Measurements from ENCODE around the gene EGLN3.

The EGLN3 gene

DNA sequence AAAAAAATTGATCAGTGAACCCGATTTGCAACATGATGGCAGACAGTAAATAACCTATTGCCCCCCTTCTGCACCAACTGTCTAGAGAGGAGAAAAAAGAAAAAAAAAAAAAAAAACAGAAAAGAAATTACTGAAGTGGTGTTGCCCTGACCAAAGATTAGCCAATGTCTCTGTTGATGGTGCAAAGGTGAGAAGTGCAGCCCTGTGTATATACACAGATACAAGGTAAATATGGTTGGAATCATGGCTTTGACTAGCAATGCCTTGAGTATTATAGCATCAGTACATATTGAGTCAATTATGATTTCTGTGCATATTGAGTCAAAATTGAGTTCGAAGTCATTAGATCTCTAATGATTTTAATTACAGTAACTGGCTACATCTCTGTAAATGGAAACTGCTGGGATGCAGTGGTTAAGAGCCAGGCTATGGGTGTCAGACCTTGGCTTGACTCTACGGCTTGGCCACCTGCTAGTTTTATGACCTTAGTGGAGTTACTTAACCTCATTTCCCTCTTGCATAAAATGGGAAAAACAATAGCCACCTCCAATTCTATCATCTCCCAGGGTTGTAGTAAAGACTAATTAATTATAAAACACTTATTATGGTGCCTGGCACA is 51.0 kb downstream of the EGLN3 start:
- no peak overlapping the region for H4K8ac ChIP-seq (ENCODE audit: low read depth, low read length)
- no peak for DNase-seq
- no peaks in the 10 kb centered on the region for H3K27me3 ChIP-seq (ENCODE audit: insufficient read depth, low read length, poor library complexity)
- no peak overlapping the region for H3K23ac ChIP-seq (ENCODE audit: low read length)
- no peaks in the 10 kb centered on the region for H3K79me2 ChIP-seq (ENCODE audit: control insufficient read depth, insufficient read depth, low read length)
- no peak overlapping the region for H2BK5ac ChIP-seq (ENCODE audit: low read length)
- no peak overlapping the region for H3K4me2 ChIP-seq (ENCODE audit: low read length)
- H3K4me3 ChIP-seq (ENCODE audit: low read length) = no peak overlapping the region
- H3K4me1 ChIP-seq (ENCODE audit: control insufficient read depth, low read depth, low read length) = no peaks in the 10 kb centered on the region
- no peak overlapping the region for H2AK5ac ChIP-seq (ENCODE audit: low read length)
- H3K36me3 ChIP-seq (ENCODE audit: control insufficient read depth, insufficient read depth, low read length) = no peaks in the 10 kb centered on the region
- no peaks in the 10 kb centered on the region for H3K79me1 ChIP-seq (ENCODE audit: low read length)
- no peak overlapping the region for H4K5ac ChIP-seq (ENCODE audit: low read length)
- no peak overlapping the region for H2BK15ac ChIP-seq (replicated peaks; ENCODE audit: low read depth)
- H3K56ac ChIP-seq (ENCODE audit: low read length) = no peak overlapping the region
- no CpG with 5 or more reads among the region's 3 CpGs for WGBS (ENCODE audit: extremely low coverage, insufficient coverage, low lambda C conversion rate)
- H3K4ac ChIP-seq (ENCODE audit: low read depth, low read length) = no peak overlapping the region
- H3K18ac ChIP-seq (ENCODE audit: low read length) = no peak overlapping the region
- H2BK120ac ChIP-seq (ENCODE audit: low read depth, low read length) = no peak overlapping the region
- H3K27ac ChIP-seq (ENCODE audit: low read depth, low read length) = no peak overlapping the region
- H3K9ac ChIP-seq (ENCODE audit: low read length) = no peak overlapping the region

DNA sequence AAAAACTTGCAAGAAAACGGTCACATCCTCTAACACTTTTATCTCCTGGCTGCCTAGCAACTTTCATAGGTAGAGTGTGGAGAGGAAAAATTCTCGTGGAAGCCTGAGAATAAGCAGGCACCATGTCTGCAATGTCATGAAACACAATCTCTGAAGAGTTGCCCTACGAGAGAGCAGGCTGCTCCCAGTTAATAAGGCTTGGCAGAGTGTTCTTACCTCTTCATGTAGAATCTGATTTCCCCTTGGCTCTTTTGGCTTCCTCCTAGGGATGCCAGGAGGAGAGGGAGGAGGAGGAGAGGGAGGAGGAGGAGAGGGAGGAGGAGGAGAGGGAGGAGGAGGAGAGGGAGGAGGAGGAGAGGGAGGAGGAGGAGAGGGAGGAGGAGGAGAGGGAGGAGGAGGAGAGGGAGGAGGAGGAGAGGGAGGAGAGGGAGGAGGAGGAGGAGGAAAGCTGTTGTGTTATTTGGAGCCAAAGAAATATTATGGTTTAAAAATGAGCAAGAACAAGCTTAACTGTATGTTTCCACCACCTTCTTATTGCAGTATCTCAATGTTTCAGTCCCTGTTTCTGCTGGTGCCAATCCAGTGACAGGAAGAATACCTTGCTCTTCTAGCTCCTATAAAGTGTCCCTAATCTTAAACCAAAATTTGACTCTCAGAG is 52.9 kb downstream of the EGLN3 start:
- WGBS (ENCODE audit: extremely low coverage, insufficient coverage, low lambda C conversion rate) = no CpG with 5 or more reads among the region's 3 CpGs
- Histone ChIP-seq H4K5ac (ENCODE audit: low read length) (no peak overlapping the region), H4K8ac (ENCODE audit: low read depth, low read length) (no peak overlapping the region), H2BK15ac (replicated peaks; ENCODE audit: low read depth) (no peak overlapping the region), H3K23ac (ENCODE audit: low read length) (no peak overlapping the region), H3K4me1 (ENCODE audit: control insufficient read depth, low read depth, low read length) (no peaks in the 10 kb centered on the region), H3K18ac (ENCODE audit: low read length) (no peak overlapping the region), H2BK5ac (ENCODE audit: low read length) (no peak overlapping the region), H3K27me3 (ENCODE audit: insufficient read depth, low read length, poor library complexity) (no peaks in the 10 kb centered on the region), H3K79me2 (ENCODE audit: control insufficient read depth, insufficient read depth, low read length) (no peaks in the 10 kb centered on the region), H3K4ac (ENCODE audit: low read depth, low read length) (no peak overlapping the region), H3K9ac (ENCODE audit: low read length) (no peak overlapping the region), H3K36me3 (ENCODE audit: control insufficient read depth, insufficient read depth, low read length) (no peaks in the 10 kb centered on the region), H3K79me1 (ENCODE audit: low read length) (no peaks in the 10 kb centered on the region), H3K4me2 (ENCODE audit: low read length) (no peak overlapping the region), H3K4me3 (ENCODE audit: low read length) (no peak overlapping the region), H2AK5ac (ENCODE audit: low read length) (no peak overlapping the region), H3K27ac (ENCODE audit: low read depth, low read length) (no peak overlapping the region), H2BK120ac (ENCODE audit: low read depth, low read length) (no peak overlapping the region), H3K56ac (ENCODE audit: low read length) (no peak overlapping the region)
- DNase-seq = no peak

DNA sequence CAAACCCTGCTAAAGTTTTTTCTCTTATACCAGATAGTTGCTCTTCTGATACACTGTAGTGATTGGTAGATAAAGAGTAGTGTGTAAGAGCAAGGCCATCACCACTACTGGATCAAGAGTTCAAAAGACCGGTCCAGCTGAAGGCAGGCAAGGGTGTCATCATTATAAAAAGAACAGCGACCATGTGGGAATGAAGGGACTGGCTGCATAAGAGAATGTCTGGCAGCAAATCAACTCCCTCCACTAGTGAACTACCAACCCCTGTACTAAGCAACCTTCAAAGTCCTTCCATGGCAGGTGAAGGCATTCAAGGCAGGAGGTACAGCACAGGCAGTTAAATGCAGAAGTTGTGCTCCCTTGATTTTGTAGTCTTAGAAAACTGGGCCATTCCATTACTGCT is 53.5 kb downstream of the EGLN3 start:
- no peaks in the 10 kb centered on the region for H3K36me3 ChIP-seq (ENCODE audit: control insufficient read depth, insufficient read depth, low read length)
- no peak overlapping the region for H3K27ac ChIP-seq (ENCODE audit: low read depth, low read length)
- H3K4me3 ChIP-seq (ENCODE audit: low read length) = no peak overlapping the region
- H4K8ac ChIP-seq (ENCODE audit: low read depth, low read length) = no peak overlapping the region
- H3K18ac ChIP-seq (ENCODE audit: low read length) = no peak overlapping the region
- no CpG with 5 or more reads among the region's 2 CpGs for WGBS (ENCODE audit: extremely low coverage, insufficient coverage, low lambda C conversion rate)
- no peaks in the 10 kb centered on the region for H3K4me1 ChIP-seq (ENCODE audit: control insufficient read depth, low read depth, low read length)
- H3K56ac ChIP-seq (ENCODE audit: low read length) = no peak overlapping the region
- H3K79me2 ChIP-seq (ENCODE audit: control insufficient read depth, insufficient read depth, low read length) = no peaks in the 10 kb centered on the region
- no peak overlapping the region for H2AK5ac ChIP-seq (ENCODE audit: low read length)
- no peak for DNase-seq
- no peaks in the 10 kb centered on the region for H3K79me1 ChIP-seq (ENCODE audit: low read length)
- no peak overlapping the region for H3K4me2 ChIP-seq (ENCODE audit: low read length)
- H4K5ac ChIP-seq (ENCODE audit: low read length) = no peak overlapping the region
- H3K23ac ChIP-seq (ENCODE audit: low read length) = no peak overlapping the region
- H2BK5ac ChIP-seq (ENCODE audit: low read length) = no peak overlapping the region
- no peak overlapping the region for H3K9ac ChIP-seq (ENCODE audit: low read length)
- H2BK15ac ChIP-seq (replicated peaks; ENCODE audit: low read depth) = no peak overlapping the region
- no peak overlapping the region for H3K4ac ChIP-seq (ENCODE audit: low read depth, low read length)
- H3K27me3 ChIP-seq (ENCODE audit: insufficient read depth, low read length, poor library complexity) = no peaks in the 10 kb centered on the region
- no peak overlapping the region for H2BK120ac ChIP-seq (ENCODE audit: low read depth, low read length)

DNA sequence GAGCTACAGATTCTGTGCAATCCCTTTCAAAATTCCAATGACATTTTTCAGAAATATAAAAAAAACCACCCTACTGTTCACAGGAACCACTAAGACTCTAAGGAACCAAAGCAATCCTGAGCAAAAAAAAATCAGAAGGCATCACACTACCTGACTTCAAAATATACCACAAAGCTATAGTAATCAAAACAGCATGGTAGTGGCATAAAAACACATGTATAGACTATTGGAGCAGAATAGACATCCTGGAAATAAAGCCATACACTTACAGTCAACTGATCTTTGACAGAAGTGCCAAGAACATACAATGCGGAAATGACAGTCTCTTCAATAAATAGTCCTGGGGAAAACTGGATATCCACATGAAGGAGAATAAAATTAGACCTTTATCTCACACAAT is 56.5 kb downstream of the EGLN3 start:
- no peak overlapping the region for H3K56ac ChIP-seq (ENCODE audit: low read length)
- no peak overlapping the region for H3K23ac ChIP-seq (ENCODE audit: low read length)
- H3K4me3 ChIP-seq (ENCODE audit: low read length) = no peak overlapping the region
- no peak overlapping the region for H2BK5ac ChIP-seq (ENCODE audit: low read length)
- H3K18ac ChIP-seq (ENCODE audit: low read length) = no peak overlapping the region
- no peak overlapping the region for H4K8ac ChIP-seq (ENCODE audit: low read depth, low read length)
- H3K4ac ChIP-seq (ENCODE audit: low read depth, low read length) = no peak overlapping the region
- no peak overlapping the region for H3K9ac ChIP-seq (ENCODE audit: low read length)
- no peak overlapping the region for H4K5ac ChIP-seq (ENCODE audit: low read length)
- no peak overlapping the region for H2BK15ac ChIP-seq (replicated peaks; ENCODE audit: low read depth)
- H2AK5ac ChIP-seq (ENCODE audit: low read length) = no peak overlapping the region
- H3K4me2 ChIP-seq (ENCODE audit: low read length) = no peak overlapping the region
- no peaks in the 10 kb centered on the region for H3K79me1 ChIP-seq (ENCODE audit: low read length)
- no peak for DNase-seq
- H2BK120ac ChIP-seq (ENCODE audit: low read depth, low read length) = no peak overlapping the region
- no peaks in the 10 kb centered on the region for H3K27me3 ChIP-seq (ENCODE audit: insufficient read depth, low read length, poor library complexity)
- no peaks in the 10 kb centered on the region for H3K79me2 ChIP-seq (ENCODE audit: control insufficient read depth, insufficient read depth, low read length)
- H3K27ac ChIP-seq (ENCODE audit: low read depth, low read length) = no peak overlapping the region
- no peaks in the 10 kb centered on the region for H3K4me1 ChIP-seq (ENCODE audit: control insufficient read depth, low read depth, low read length)
- no peaks in the 10 kb centered on the region for H3K36me3 ChIP-seq (ENCODE audit: control insufficient read depth, insufficient read depth, low read length)
- no CpG with 5 or more reads among the region's 1 CpG for WGBS (ENCODE audit: extremely low coverage, insufficient coverage, low lambda C conversion rate)

DNA sequence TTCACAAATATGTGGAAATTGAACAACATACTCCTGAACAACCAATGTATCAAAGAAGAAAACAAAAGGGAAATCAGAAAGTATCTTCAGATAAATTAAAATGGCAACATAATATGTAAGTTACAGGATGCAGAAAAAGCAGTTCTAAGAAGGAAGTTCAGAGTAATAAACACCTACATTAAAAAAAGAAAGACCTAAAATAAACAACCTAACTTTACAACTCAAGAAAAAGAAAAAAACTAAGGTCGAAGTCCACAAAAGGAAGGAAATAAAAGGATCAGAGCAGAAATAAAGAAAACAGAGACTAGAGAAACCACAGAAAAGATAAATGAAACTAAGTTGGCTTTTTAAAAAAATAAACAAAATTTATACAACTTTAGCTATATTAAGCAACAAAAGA is 59.2 kb downstream of the EGLN3 start:
- WGBS (ENCODE audit: extremely low coverage, insufficient coverage, low lambda C conversion rate) = no CpG with 5 or more reads among the region's 1 CpG
- DNase-seq = no peak
- Histone ChIP-seq H3K4me2 (ENCODE audit: low read length) (no peak overlapping the region), H3K4me1 (ENCODE audit: control insufficient read depth, low read depth, low read length) (no peaks in the 10 kb centered on the region), H4K5ac (ENCODE audit: low read length) (no peak overlapping the region), H3K79me2 (ENCODE audit: control insufficient read depth, insufficient read depth, low read length) (no peaks in the 10 kb centered on the region), H3K23ac (ENCODE audit: low read length) (no peak overlapping the region), H3K36me3 (ENCODE audit: control insufficient read depth, insufficient read depth, low read length) (no peaks in the 10 kb centered on the region), H3K79me1 (ENCODE audit: low read length) (no peaks in the 10 kb centered on the region), H3K4me3 (ENCODE audit: low read length) (no peak overlapping the region), H3K9ac (ENCODE audit: low read length) (no peak overlapping the region), H3K4ac (ENCODE audit: low read depth, low read length) (no peak overlapping the region), H3K18ac (ENCODE audit: low read length) (no peak overlapping the region), H3K27me3 (ENCODE audit: insufficient read depth, low read length, poor library complexity) (no peaks in the 10 kb centered on the region), H3K56ac (ENCODE audit: low read length) (no peak overlapping the region), H2BK15ac (replicated peaks; ENCODE audit: low read depth) (no peak overlapping the region), H2BK5ac (ENCODE audit: low read length) (no peak overlapping the region), H3K27ac (ENCODE audit: low read depth, low read length) (no peak overlapping the region), H2BK120ac (ENCODE audit: low read depth, low read length) (no peak overlapping the region), H2AK5ac (ENCODE audit: low read length) (no peak overlapping the region), H4K8ac (ENCODE audit: low read depth, low read length) (no peak overlapping the region)

DNA sequence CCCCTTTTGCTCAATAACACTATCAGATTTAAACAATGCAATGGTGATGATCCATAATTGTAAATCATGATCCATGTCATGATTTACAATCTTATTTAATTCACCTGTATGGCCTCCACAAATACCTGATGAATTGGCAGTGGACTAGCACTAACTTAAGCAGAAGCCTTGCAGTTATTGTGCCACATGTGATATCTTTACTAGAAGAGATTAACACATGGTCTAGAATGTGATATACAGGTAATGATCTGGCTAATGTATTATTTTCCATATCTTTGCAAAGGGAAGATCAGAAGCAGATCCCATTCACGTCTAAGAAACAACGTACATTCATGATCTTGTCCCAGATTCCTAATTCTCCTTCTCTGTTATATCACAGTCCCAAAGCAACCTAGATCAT is 66.0 kb downstream of the EGLN3 start:
- H3K27ac ChIP-seq (ENCODE audit: low read depth, low read length) = no peak overlapping the region
- H3K36me3 ChIP-seq (ENCODE audit: control insufficient read depth, insufficient read depth, low read length) = no peaks in the 10 kb centered on the region
- no peak overlapping the region for H2BK120ac ChIP-seq (ENCODE audit: low read depth, low read length)
- no peaks in the 10 kb centered on the region for H3K79me2 ChIP-seq (ENCODE audit: control insufficient read depth, insufficient read depth, low read length)
- DNase-seq = no peak
- no peak overlapping the region for H3K56ac ChIP-seq (ENCODE audit: low read length)
- no peak overlapping the region for H4K8ac ChIP-seq (ENCODE audit: low read depth, low read length)
- H2BK15ac ChIP-seq (replicated peaks; ENCODE audit: low read depth) = no peak overlapping the region
- no peak overlapping the region for H4K5ac ChIP-seq (ENCODE audit: low read length)
- H2BK5ac ChIP-seq (ENCODE audit: low read length) = no peak overlapping the region
- no peak overlapping the region for H3K23ac ChIP-seq (ENCODE audit: low read length)
- H3K18ac ChIP-seq (ENCODE audit: low read length) = no peak overlapping the region
- H3K4ac ChIP-seq (ENCODE audit: low read depth, low read length) = no peak overlapping the region
- no CpG with 5 or more reads among the region's 2 CpGs for WGBS (ENCODE audit: extremely low coverage, insufficient coverage, low lambda C conversion rate)
- H3K9ac ChIP-seq (ENCODE audit: low read length) = no peak overlapping the region
- no peaks in the 10 kb centered on the region for H3K4me1 ChIP-seq (ENCODE audit: control insufficient read depth, low read depth, low read length)
- no peaks in the 10 kb centered on the region for H3K79me1 ChIP-seq (ENCODE audit: low read length)
- no peak overlapping the region for H2AK5ac ChIP-seq (ENCODE audit: low read length)
- no peak overlapping the region for H3K4me3 ChIP-seq (ENCODE audit: low read length)
- H3K27me3 ChIP-seq (ENCODE audit: insufficient read depth, low read length, poor library complexity) = no peaks in the 10 kb centered on the region
- no peak overlapping the region for H3K4me2 ChIP-seq (ENCODE audit: low read length)
